Adrenal gland (tissue), 5 donors: ENCODE data around the gene SUSD1.

Source experiments
- POLR2A ChIP-seq, 2 donors: fragments of 450-650 bp; IDR thresholded peaks; one replicate each; pipeline ENCODE4 v1.6.1; 2017; ENCODE audit warnings: antibody characterized with exemption in 2 of 2, mild to moderate bottlenecking in 2 of 2, moderate library complexity in 1 of 2
- TF ChIP-seq, protein P1 (sequence below), 6 experiments: fragments of 450-650 bp in 4 of 6; fragments of 200-600 bp in 2 of 6; sonication (generic) in 1 of 6; IDR thresholded peaks; 1 replicate in 5 of 6; 2 replicates in 1 of 6; pipeline versions ENCODE4 v1.5.1 to v1.8.0; 2016 to 2021; ENCODE audit warnings: antibody characterized with exemption in 6 of 6, mild to moderate bottlenecking in 2 of 6, moderate library complexity in 1 of 6
- donor health status: DM: no; HTN: no; CAD: no.

DNA sequence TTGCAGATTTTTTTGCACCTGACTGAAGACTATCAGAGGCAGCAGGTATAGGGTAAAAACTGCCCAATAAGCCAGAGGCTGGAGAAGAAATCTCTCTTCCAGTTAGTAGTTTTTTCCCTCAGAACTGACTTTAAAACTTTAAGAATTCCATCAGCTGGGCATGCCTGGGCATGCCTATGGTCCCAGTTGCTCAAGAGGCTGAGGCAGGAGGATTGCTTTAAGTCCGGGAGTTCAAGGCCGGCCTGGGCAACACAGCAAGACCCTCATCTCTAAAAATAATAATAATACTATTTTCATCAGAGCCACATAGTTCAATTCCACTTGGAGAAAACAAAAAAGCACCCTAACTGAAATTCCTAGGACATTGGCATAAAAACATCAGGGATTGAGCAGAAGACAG lies 30.3 kb downstream of the SUSD1 start:
- TF ChIP-seq, protein P1, sequence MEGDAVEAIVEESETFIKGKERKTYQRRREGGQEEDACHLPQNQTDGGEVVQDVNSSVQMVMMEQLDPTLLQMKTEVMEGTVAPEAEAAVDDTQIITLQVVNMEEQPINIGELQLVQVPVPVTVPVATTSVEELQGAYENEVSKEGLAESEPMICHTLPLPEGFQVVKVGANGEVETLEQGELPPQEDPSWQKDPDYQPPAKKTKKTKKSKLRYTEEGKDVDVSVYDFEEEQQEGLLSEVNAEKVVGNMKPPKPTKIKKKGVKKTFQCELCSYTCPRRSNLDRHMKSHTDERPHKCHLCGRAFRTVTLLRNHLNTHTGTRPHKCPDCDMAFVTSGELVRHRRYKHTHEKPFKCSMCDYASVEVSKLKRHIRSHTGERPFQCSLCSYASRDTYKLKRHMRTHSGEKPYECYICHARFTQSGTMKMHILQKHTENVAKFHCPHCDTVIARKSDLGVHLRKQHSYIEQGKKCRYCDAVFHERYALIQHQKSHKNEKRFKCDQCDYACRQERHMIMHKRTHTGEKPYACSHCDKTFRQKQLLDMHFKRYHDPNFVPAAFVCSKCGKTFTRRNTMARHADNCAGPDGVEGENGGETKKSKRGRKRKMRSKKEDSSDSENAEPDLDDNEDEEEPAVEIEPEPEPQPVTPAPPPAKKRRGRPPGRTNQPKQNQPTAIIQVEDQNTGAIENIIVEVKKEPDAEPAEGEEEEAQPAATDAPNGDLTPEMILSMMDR (IDR thresholded peaks at IDR 0.05), result no peak
- no peak for TF ChIP-seq POLR2A (IDR thresholded peaks at IDR 0.05)
